Prostate gland (tissue), 2 donors: ENCODE measurements around the gene AIF1L.

Experiments used
- POLR2AphosphoS5 ChIP-seq: sonication (generic); formaldehyde crosslinking; IDR thresholded peaks from one replicate; pipeline ENCODE4 v1.6.1; 2017; ENCODE audit warnings: antibody characterized with exemption
- TF ChIP-seq, protein P1 (sequence below), 4 experiments: fragments of 200-600 bp in 2 of 4; fragments of 450-650 bp in 2 of 4; sonication (generic) in 2 of 4; IDR thresholded peaks; 1 replicate in 3 of 4; 2 replicates in 1 of 4; pipeline ENCODE4 v1.5.1; 2016 to 2019; ENCODE audit warnings: antibody characterized with exemption in 4 of 4, mild to moderate bottlenecking in 2 of 4, moderate library complexity in 2 of 4

GRCh38 chr9:131078427-131079366 lies 17.6 kb upstream of the AIF1L start:
- TF ChIP-seq, protein P1, sequence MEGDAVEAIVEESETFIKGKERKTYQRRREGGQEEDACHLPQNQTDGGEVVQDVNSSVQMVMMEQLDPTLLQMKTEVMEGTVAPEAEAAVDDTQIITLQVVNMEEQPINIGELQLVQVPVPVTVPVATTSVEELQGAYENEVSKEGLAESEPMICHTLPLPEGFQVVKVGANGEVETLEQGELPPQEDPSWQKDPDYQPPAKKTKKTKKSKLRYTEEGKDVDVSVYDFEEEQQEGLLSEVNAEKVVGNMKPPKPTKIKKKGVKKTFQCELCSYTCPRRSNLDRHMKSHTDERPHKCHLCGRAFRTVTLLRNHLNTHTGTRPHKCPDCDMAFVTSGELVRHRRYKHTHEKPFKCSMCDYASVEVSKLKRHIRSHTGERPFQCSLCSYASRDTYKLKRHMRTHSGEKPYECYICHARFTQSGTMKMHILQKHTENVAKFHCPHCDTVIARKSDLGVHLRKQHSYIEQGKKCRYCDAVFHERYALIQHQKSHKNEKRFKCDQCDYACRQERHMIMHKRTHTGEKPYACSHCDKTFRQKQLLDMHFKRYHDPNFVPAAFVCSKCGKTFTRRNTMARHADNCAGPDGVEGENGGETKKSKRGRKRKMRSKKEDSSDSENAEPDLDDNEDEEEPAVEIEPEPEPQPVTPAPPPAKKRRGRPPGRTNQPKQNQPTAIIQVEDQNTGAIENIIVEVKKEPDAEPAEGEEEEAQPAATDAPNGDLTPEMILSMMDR (IDR thresholded peaks at IDR 0.05), result no peak
- no peak for TF ChIP-seq POLR2AphosphoS5
